ENCODE results near the gene GATC. TPM values are rescaled to one million over a fixed set of nuclear protein-coding genes. Genes with fewer than 3 reads are reported as not detected.

The GATC gene
- total and polyA plus RNA-seq, 2 donors (not counting 3 experiments of a cell fraction or from before 2014, with no cell fraction given), result 13.0 to 28.8 TPM

DNA sequence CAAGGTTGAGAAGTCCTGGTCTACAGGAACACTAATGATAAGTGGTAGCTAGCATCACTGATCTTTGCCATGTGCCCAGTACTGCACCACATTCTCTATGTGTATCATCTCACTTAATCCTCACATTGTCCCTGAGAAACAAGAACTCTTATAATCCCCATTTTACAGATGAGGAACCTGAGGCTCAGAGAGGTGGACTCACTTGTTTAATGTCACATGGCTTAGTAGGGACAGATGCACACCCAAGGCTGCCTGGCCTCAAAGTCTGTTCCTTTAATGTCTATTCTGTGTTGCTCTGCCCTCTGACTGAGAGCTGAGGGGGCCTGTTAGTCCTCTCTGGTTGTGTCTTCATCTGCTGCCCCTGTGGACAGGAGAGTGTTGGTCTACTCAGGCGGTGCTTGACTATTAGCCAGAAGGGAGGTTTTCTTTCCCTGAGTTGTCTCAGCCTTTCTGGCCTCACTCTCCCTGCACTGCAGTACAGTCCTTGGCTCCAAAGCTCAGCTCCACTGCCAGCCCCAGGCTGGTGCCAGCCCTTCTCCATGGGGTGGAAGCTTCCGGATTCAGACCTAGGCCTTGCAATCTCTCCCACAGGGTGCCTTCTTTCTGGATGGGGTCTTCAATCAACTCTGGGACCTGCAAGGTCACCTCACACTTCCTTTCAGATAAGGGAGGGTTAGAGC is 44.7 kb downstream of the GATC start:
- Histone ChIP-seq H3K27me3 (ENCODE audit: control insufficient read depth in 2 of 2, insufficient read depth in 2 of 2, low read length in 2 of 2) (no peaks in the 10 kb centered on the region), H3K9me3 (replicated peaks; ENCODE audit: control insufficient read depth, insufficient read depth, low read length) (no peaks in the 10 kb centered on the region), H4K20me1 (replicated peaks; ENCODE audit: control insufficient read depth, extremely low read depth, insufficient read depth, low read length) (no peaks in the 10 kb centered on the region), H3K79me2 (ENCODE audit: control insufficient read depth, insufficient read depth, low read length) (peaks cover under 1% of the 10 kb centered on the region), H3K27ac (ENCODE audit: insufficient read depth, low read depth, low read length) (no peak overlapping the region), H3K4me2 (ENCODE audit: insufficient read depth, low read length) (no peak overlapping the region), H2AFZ (ENCODE audit: low read depth, low read length) (no peak overlapping the region), H3K9ac (replicated peaks; ENCODE audit: extremely low read depth, insufficient read depth, low read length) (no peak overlapping the region), H3K36me3 (ENCODE audit: control insufficient read depth in 2 of 2, extremely low read depth in 1 of 2, insufficient read depth in 2 of 2, low read length in 2 of 2) (no peaks in the 10 kb centered on the region), H3K4me1 (ENCODE audit: control insufficient read depth, extremely low read depth, insufficient read depth, low read length) (peaks cover 13% of the 10 kb centered on the region), H3K4me3 (replicated peaks in 1 of 3; ENCODE audit: insufficient read depth in 1 of 3, low read depth in 1 of 3, low read length in 3 of 3) (no peak overlapping the region), H3K9me1 (replicated peaks; ENCODE audit: control insufficient read depth, extremely low read depth, insufficient read depth, low read length) (no peaks in the 10 kb centered on the region)
- TF ChIP-seq EZH2 (IDR thresholded peaks at IDR 0.05; ENCODE audit: borderline replicate concordance, low read depth, low read length, severe bottlenecking) (no peak), POLR2A (IDR thresholded peaks at IDR 0.05; ENCODE audit: low read depth, low read length) (no peak), POLR2AphosphoS5 (IDR thresholded peaks at IDR 0.05; ENCODE audit: insufficient read depth, low read depth, low read length) (no peak)
- ChIA-PET CTCF (interaction anchor here (0.9 to 1.4 kb wide), 2 partner anchors 19 to 22 kb away, joined by 3 to 5 read pairs; no protein-coding TSS in a partner anchor), POLR2A (no interaction called here)
- intact Hi-C loops (cut with micrococcal nuclease), result no loop called here
- no TSS peak for BruUV-seq (replicated peaks)
- dilution Hi-C loops (cut with MboI; ENCODE audit: extremely low pct_ligation_motif_present, low sequenced_read_pairs), result no loop called here
- DNase-seq (ENCODE audit: low read depth, low spot score) (no peak), FAIRE-seq (no peak)

DNA sequence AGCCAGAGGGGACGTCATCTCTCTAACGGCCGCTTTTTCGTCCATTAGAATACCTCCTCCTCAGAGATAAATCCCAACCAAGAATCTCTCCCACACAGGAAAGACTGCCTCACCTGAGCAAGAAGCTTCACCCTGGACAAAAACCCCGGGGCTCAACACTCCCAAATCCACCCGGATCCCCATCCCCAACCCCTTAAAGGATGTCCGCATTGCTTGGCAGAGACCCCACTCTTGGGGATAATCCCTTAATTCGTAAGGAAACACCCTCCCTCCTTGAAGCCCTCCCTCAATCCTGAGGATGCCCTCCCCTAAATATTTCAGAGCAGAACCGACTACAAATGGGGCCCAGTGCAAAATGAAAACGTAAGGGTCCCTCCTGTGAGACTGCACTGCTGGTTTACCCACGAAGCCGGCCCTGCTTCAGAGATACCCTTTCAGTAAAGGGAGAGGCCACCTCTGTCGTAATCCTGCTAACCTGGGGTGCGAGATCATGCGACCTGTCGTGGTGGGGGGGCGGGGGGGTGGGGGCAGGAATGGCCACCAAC is 49.0 kb downstream of the GATC start:
- peak overlapping the region; percentile 12 for H3K9ac ChIP-seq (replicated peaks; ENCODE audit: extremely low read depth, insufficient read depth, low read length)
- no peak overlapping the region for H3K27ac ChIP-seq (ENCODE audit: insufficient read depth, low read depth, low read length)
- CTCF ChIA-PET, result interaction anchor here (0.7 to 3.6 kb wide), 4 partner anchors 21 to 35 kb away, joined by 3 to 29 read pairs (median 6); partner anchors contain the start of gene COQ5
- peak overlapping the region; percentile 4 to 64 (median 48) for H3K4me3 ChIP-seq (replicated peaks in 1 of 3; ENCODE audit: insufficient read depth in 1 of 3, low read depth in 1 of 3, low read length in 3 of 3)
- DNase-seq (ENCODE audit: low read depth, low spot score), result no peak
- peaks cover 11% of the 10 kb centered on the region for H4K20me1 ChIP-seq (replicated peaks; ENCODE audit: control insufficient read depth, extremely low read depth, insufficient read depth, low read length)
- no peak for TF ChIP-seq FOS (IDR thresholded peaks at IDR 0.05; ENCODE audit: borderline replicate concordance, insufficient read depth, low read length)
- TF ChIP-seq, protein P1, sequence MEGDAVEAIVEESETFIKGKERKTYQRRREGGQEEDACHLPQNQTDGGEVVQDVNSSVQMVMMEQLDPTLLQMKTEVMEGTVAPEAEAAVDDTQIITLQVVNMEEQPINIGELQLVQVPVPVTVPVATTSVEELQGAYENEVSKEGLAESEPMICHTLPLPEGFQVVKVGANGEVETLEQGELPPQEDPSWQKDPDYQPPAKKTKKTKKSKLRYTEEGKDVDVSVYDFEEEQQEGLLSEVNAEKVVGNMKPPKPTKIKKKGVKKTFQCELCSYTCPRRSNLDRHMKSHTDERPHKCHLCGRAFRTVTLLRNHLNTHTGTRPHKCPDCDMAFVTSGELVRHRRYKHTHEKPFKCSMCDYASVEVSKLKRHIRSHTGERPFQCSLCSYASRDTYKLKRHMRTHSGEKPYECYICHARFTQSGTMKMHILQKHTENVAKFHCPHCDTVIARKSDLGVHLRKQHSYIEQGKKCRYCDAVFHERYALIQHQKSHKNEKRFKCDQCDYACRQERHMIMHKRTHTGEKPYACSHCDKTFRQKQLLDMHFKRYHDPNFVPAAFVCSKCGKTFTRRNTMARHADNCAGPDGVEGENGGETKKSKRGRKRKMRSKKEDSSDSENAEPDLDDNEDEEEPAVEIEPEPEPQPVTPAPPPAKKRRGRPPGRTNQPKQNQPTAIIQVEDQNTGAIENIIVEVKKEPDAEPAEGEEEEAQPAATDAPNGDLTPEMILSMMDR (IDR thresholded peaks at IDR 0.05; ENCODE audit: extremely low read depth in 1 of 2, insufficient read depth in 1 of 2, low read depth in 1 of 2, low read length in 2 of 2), result no peak
- no peak for FAIRE-seq
- no peaks in the 10 kb centered on the region for H3K9me3 ChIP-seq (replicated peaks; ENCODE audit: control insufficient read depth, insufficient read depth, low read length)
- H3K79me2 ChIP-seq (ENCODE audit: control insufficient read depth, insufficient read depth, low read length), result peaks cover 24% of the 10 kb centered on the region
- peak overlapping the region; percentile 4 for H2AFZ ChIP-seq (ENCODE audit: low read depth, low read length)
- peaks cover 6 to 10% of the 10 kb centered on the region in 2 experiments for H3K36me3 ChIP-seq (ENCODE audit: control insufficient read depth in 2 of 2, extremely low read depth in 1 of 2, insufficient read depth in 2 of 2, low read length in 2 of 2)
- H3K9me1 ChIP-seq (replicated peaks; ENCODE audit: control insufficient read depth, extremely low read depth, insufficient read depth, low read length), result no peaks in the 10 kb centered on the region
- peak overlapping the region; percentile 64 for H3K4me2 ChIP-seq (ENCODE audit: insufficient read depth, low read length)
- BruUV-seq (replicated peaks), result no TSS peak
- peaks cover 15% of the 10 kb centered on the region for H3K4me1 ChIP-seq (ENCODE audit: control insufficient read depth, extremely low read depth, insufficient read depth, low read length)
- intact Hi-C loops (cut with micrococcal nuclease), result loop anchor here (1.0 kb wide), 1 partner anchor 26 kb away; the partner anchor contains the start of gene SRSF9
- dilution Hi-C loops (cut with MboI; ENCODE audit: extremely low pct_ligation_motif_present, low sequenced_read_pairs), result no loop called here
- POLR2A ChIA-PET, result interaction anchor here (0.7 to 2.1 kb wide), 5 partner anchors 10 to 44 kb away, joined by 3 to 24 read pairs (median 6); partner anchors contain the start of gene SRSF9
- no peaks in the 10 kb centered on the region for H3K27me3 ChIP-seq (ENCODE audit: control insufficient read depth in 2 of 2, insufficient read depth in 2 of 2, low read length in 2 of 2)

All from endothelial cell of umbilical vein (primary cell).